GM18870 (cell line): ENCODE measurements around the gene COL6A2.
"Not testable (repeated sequence)": the region's sequence is repeated elsewhere in the genome, so short reads cannot be mapped to it uniquely, and the experiment has no call there.

Source experiments
- ATAC-seq: cut with Tn5 transposase; IDR thresholded peaks from one replicate; pipeline ENCODE4 v1.9.1; 2021; ENCODE audit warnings: moderate library complexity; ENCODE audit not compliant: unreplicated experiment

The COL6A2 gene

GRCh38 chr21:46078322-46078977 lies 19.5 kb upstream of the COL6A2 start:
- no peak for ATAC-seq

DNA sequence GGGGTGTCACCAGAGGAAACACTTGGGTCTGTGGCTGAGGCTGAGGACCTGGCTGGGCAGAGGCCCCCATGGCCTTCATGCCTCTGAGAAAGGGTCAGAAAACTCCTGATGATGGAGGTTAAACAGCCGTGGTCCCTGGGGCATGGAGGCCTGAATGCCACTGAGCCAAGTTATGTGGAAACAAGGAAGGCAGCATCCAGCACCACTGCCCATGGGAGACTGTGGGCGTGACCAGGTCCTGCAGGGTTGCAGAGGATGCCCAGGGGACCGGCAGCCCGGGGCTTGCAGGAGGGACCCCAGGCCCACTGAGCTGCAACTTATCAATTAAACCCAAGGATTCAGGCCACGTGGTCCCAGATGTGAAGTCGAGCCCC lies 18.9 kb upstream of the COL6A2 start:
- no peak for ATAC-seq

GRCh38 chr21:46079352-46080170 lies 18.4 kb upstream of the COL6A2 start:
- no peak for ATAC-seq

DNA sequence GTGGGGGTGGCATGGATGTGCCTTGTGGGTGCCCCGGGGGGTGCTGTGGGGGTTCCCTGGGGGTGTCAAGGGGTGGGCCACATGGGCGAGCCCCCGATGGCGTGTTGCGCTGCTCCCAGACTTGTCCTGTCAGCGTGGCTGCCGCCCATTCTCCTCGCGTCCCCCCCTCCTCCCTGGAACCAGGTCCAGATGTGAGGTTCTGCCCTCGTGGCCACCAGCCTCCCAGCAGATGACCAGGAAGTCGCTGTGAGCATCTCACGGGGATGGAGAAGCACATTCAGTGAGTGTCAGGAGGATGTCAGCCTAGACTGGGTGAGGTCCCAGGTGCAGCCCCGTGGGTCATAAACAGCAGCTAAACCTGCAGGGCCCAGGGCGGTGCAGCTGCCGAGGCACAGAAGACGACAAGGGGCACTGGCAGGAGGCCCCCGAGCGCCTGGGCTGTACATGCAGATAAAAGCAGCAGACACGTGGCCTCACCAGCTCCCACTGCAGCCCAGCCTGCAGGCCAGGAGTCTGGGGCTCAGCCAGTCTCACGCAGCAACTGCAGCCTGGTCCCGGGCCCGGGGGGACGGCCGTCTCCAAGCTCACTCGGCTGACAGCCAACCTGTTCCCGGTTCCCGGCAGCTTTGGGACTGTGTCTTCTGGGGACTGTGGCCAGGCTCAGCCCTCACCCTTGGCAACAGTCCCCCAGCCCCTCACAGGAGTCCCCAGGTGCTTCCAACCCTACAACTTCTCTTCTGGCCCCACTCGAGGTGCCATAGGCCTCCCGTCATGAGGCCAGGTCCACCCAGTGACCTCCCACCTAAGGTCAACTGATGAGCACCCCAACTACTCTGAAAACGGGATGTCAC lies 17.5 kb upstream of the COL6A2 start:
- ATAC-seq = no peak

- no peak for ATAC-seq
Measured at GRCh38 chr21:46081022-46081861, 16.7 kb upstream of the COL6A2 start.

- ATAC-seq = no peak
Measured at GRCh38 chr21:46081862-46082712, 15.8 kb upstream of the COL6A2 start.

DNA sequence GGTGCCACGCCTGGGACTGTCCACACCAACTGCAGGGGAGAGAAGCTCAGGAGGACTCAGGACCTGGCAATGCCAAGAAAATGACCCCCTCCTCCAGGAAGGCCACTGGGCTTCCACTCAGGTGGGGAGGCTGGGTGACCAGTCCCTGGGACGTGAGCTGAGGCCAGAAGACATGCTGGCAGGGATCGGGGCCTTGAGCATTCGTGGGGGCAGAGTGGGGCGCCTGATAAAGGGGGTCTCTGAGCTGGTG lies 15.3 kb upstream of the COL6A2 start:
- no peak for ATAC-seq

- no peak for ATAC-seq
Measured at GRCh38 chr21:46082963-46083790, 14.7 kb upstream of the COL6A2 start.

DNA sequence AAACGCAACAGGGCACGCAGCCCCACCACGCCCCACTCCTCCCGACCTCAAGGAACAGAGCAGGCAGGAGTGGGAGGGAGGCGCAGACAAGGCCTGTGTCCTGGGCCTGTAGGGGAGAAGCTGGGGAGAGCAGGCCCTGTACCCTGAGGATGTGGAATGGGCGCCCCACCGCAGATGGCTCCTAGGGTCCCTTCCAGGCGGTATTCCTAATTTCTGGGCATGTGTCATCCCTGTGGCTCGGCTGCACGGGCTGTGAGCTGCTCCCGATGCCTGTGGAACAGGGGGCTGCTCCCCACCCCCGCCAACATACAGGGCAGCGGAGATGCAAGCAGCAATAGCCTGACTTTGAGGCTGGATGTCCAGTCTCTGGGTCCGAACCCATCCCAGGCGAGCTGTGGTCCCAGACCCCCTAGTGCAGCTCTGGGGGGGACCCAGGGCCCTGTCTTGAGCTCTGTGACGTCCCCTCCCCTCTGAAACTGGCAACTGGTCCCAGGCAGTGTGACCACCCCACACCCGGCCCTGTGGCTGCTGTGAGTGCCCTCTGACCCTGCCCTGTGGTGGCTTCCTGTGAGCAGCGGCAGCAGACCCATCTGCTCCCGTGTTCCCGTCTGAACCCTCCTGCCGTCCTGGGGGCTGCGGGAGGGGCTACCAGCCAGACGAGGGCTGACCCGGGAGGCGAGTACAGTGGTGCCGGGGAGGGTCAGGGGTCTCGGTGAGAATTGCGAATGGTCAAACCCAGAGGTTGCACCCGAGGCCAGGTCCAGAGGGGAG lies 13.9 kb upstream of the COL6A2 start:
- no peak for ATAC-seq

DNA sequence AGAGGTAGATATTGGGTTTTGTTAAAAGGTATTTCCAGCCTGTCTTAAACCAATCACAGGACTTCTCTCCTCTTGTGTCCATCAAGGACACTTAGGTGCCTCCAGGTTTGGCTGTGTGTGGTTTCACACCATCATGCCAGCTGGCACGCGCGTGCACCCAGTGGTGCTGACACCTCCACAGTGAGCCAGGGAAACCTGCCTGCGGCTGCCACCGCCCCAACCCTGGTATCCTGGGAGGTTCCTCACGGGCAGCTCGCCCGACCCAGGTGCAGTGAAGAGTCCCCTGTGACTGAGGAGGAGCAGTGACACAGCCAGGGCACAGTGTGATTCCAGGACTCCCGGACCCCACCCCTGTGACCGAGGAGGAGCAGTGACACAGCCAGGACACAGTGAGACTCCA lies 13.2 kb upstream of the COL6A2 start:
- ATAC-seq = no peak

DNA sequence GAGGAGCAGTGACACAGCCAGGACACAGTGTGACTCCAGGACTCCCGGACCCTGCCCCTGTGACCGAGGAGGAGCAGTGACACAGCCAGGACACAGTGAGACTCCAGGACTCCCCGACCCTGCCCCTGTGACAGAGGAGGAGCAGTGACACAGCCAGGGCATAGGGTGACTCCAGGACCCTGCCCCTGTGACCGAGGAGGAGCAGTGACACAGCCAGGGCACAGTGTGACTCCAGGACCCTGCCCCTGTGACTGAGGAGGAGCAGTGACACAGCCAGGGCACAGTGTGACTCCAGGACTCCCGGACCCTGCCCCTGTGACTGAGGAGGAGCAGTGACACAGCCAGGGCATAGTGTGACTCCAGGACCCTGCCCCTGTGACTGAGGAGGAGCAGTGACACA lies 12.7 kb upstream of the COL6A2 start:
- ATAC-seq = not testable (repeated sequence)

GRCh38 chr21:46087641-46088040 lies 10.3 kb upstream of the COL6A2 start:
- ATAC-seq = no peak

- ATAC-seq = no peak
Measured at GRCh38 chr21:46088189-46088588, 9.7 kb upstream of the COL6A2 start.

DNA sequence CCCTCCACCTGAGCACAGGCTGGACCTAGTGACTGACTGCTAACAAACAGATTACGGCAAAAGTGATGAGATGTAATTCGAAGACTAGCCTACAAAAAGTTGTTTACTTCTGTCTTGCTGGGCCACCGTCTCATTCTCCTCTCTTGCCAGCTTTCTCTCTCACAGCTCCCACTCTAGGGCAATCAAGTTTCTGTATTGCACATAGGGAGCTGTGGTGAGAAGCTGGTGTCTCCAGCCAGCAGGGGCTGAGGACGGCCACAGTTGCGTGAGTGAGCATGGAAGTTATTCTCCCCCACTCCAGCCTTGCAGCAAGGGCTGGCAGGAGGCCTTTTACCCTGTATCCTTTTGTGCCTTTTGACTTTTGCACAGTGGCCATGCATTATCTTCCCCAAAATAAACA lies 8.6 kb upstream of the COL6A2 start:
- ATAC-seq = no peak

DNA sequence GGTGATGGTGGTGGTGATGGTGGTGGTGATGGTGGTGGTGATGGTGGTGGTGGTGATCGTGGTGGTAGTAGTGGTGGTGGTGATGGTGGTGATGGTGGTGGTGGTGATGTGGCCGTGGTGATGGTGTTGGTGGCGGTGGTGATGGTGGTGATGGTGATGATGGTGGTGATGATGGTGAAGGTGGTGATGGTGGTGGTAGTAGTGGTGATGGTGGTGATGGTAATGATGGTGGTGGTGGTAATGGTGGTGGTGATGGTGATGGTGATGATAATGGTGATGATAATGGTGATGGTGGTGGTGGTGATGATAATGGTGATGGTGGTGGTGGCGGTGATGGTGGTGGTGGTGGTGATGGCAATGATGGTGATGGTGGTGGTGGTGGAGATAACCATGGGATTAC lies 6.8 kb upstream of the COL6A2 start:
- no peak for ATAC-seq

DNA sequence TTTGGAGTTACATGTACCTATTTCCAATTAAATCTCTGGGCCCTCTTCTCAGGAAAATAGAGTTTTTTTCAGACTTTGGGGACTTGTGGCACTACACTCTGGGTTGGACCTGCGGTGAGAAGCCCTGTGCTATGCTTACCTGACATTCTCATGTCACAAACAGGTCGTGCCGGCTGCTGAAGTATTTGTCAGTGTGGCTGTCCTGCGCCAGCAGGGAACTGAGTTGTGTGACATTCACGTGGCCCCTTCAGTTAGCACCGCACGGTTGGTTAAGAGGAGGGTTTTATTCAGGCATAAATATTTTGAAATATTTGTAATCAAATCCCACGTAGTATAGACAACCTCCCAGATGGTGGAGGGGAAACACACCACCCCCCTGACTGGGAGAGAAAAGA lies 6.3 kb upstream of the COL6A2 start:
- no peak for ATAC-seq

GRCh38 chr21:46092026-46092764 lies 5.7 kb upstream of the COL6A2 start:
- ATAC-seq = no peak
